Occipital lobe (tissue), 2 donors: ENCODE results near the gene LRIT3. TPM values are rescaled to one million over a fixed set of nuclear protein-coding genes. Genes with fewer than 3 reads are reported as not detected.

ENCODE experiments used
- DNase-seq: peaks from one replicate; lab custom pipeline; 2025; lab: John Stamatoyannopoulos, UW
- total RNA-seq: library from RNA; depleted of rRNA; stranded (reverse); fragments of >200 nt; gene quantifications from one replicate; pipeline ENCODE4 v1.2.3, GENCODE V29; 2014

Gene LRIT3
- 0.16 TPM for total RNA-seq

GRCh38 chr4:109847896-109848442 is at the start of gene LRIT3:
TSS of gene LRIT3 (plus strand) at chr4:109848107. CDS start at chr4:109848202, 95 bp downstream.
- no peak for DNase-seq

- no peak for DNase-seq
Measured at GRCh38 chr4:109798866-109799265, 49.0 kb upstream of the LRIT3 start.

GRCh38 chr4:109801099-109801789 is 46.7 kb upstream of the LRIT3 start:
- DNase-seq: no peak

GRCh38 chr4:109801895-109802319 is 46.0 kb upstream of the LRIT3 start, which contains the start of gene CFI:
TSS of gene CFI (minus strand) at chr4:109801999. CDS start at chr4:109801971, 28 bp downstream.
- DNase-seq: no peak

- DNase-seq: no peak
Measured at GRCh38 chr4:109803924-109804571, 43.9 kb upstream of the LRIT3 start.

- no peak for DNase-seq
Measured at GRCh38 chr4:109809655-109810054, 38.3 kb upstream of the LRIT3 start.

- DNase-seq: no peak
Measured at GRCh38 chr4:109810552-109811387, 37.1 kb upstream of the LRIT3 start.

- no peak for DNase-seq
Measured at GRCh38 chr4:109811707-109812106, 36.2 kb upstream of the LRIT3 start.

- peak; percentile 85 for DNase-seq
Measured at GRCh38 chr4:109815151-109816081, 32.5 kb upstream of the LRIT3 start, which contains the start of gene GAR1. TSS of gene GAR1 (plus strand) at chr4:109815762. CDS start at chr4:109816165, 403 bp downstream.

GRCh38 chr4:109816082-109816442 is 31.8 kb upstream of the LRIT3 start:
- no peak for DNase-seq

GRCh38 chr4:109816894-109817293 is 31.0 kb upstream of the LRIT3 start:
- DNase-seq: no peak

GRCh38 chr4:109818268-109818667 is 29.6 kb upstream of the LRIT3 start:
- no peak for DNase-seq

GRCh38 chr4:109820563-109820962 is 27.3 kb upstream of the LRIT3 start:
- DNase-seq: no peak

GRCh38 chr4:109821185-109821584 is 26.7 kb upstream of the LRIT3 start:
- DNase-seq: no peak

- no peak for DNase-seq
Measured at GRCh38 chr4:109826719-109827118, 21.2 kb upstream of the LRIT3 start.

GRCh38 chr4:109827672-109828071 is 20.2 kb upstream of the LRIT3 start, which contains the start of gene RRH:
TSS of gene RRH (plus strand) at chr4:109827972. CDS start at chr4:109828028, 56 bp downstream.
- DNase-seq: no peak

GRCh38 chr4:109833756-109834155 is 14.2 kb upstream of the LRIT3 start:
- no peak for DNase-seq

GRCh38 chr4:109836985-109837384 is 10.9 kb upstream of the LRIT3 start:
- no peak for DNase-seq

GRCh38 chr4:109846395-109847098 is 1.4 kb upstream of the LRIT3 start:
- DNase-seq: no peak

GRCh38 chr4:109848501-109848900 is 594 bp downstream of the LRIT3 start:
- no peak for DNase-seq
